ENCODE measurements around the gene CD5L. TPM values are rescaled to one million over a fixed set of nuclear protein-coding genes. Genes with fewer than 3 reads are reported as not detected.

Gene CD5L
- total RNA-seq, 2 donors from 2014 or later = not detected

GRCh38 chr1:157868654-157869053, 27.0 kb upstream of the CD5L start:
- no peak for DNase-seq (ENCODE audit: low spot score)
- WGBS = 82% methylated on average over 1 of the region's 1 CpG
- Histone ChIP-seq H3K36me3 (no peaks in the 10 kb centered on the region), H3K27ac (no peak overlapping the region), H3K4me1 (replicated peaks) (no peaks in the 10 kb centered on the region), H3K27me3 (replicated peaks; ENCODE audit: insufficient read depth) (no peaks in the 10 kb centered on the region), H3K4me3 (no peak overlapping the region), H3K9me3 (no peaks in the 10 kb centered on the region)
- intact Hi-C loops (cut with DNase I) = no loop called here
- TF ChIP-seq POLR2A (IDR thresholded peaks at IDR 0.05) (no peak), CTCF (IDR thresholded peaks at IDR 0.05) (no peak), POLR2AphosphoS5 (IDR thresholded peaks at IDR 0.05) (no peak)

GRCh38 chr1:157862114-157863070, 20.8 kb upstream of the CD5L start:
- Histone ChIP-seq H3K27ac (no peak overlapping the region), H3K9me3 (no peaks in the 10 kb centered on the region), H3K4me3 (no peak overlapping the region), H3K36me3 (no peaks in the 10 kb centered on the region), H3K27me3 (replicated peaks; ENCODE audit: insufficient read depth) (no peaks in the 10 kb centered on the region), H3K4me1 (replicated peaks) (no peaks in the 10 kb centered on the region)
- intact Hi-C loops (cut with DNase I) = no loop called here
- TF ChIP-seq POLR2A (IDR thresholded peaks at IDR 0.05) = no peak
- TF ChIP-seq POLR2AphosphoS5 (IDR thresholded peaks at IDR 0.05) = no peak
- no peak for TF ChIP-seq CTCF (IDR thresholded peaks at IDR 0.05)
- DNase-seq (ENCODE audit: low spot score) = no peak
- 67% methylated on average over 6 of the region's 6 CpGs for WGBS

- Histone ChIP-seq H3K27ac (no peak overlapping the region), H3K27me3 (replicated peaks; ENCODE audit: insufficient read depth) (no peaks in the 10 kb centered on the region), H3K9me3 (no peaks in the 10 kb centered on the region), H3K4me1 (replicated peaks) (no peaks in the 10 kb centered on the region), H3K36me3 (no peaks in the 10 kb centered on the region), H3K4me3 (no peak overlapping the region)
- intact Hi-C loops (cut with DNase I) = no loop called here
- 90% methylated on average over 2 of the region's 2 CpGs for WGBS
- TF ChIP-seq POLR2A (IDR thresholded peaks at IDR 0.05) = no peak
- TF ChIP-seq POLR2AphosphoS5 (IDR thresholded peaks at IDR 0.05) = no peak
- no peak for DNase-seq (ENCODE audit: low spot score)
These were observed 14.9 kb upstream of the CD5L start for GRCh38 chr1:157856538-157856937.

- WGBS = 77% methylated on average over 3 of the region's 3 CpGs
- DNase-seq (ENCODE audit: low spot score) = no peak
These were observed 10.9 kb upstream of the CD5L start for GRCh38 chr1:157852476-157852875.

More at GRCh38 chr1:157852476-157852875, 10.9 kb upstream of the CD5L start:
- TF ChIP-seq POLR2A (IDR thresholded peaks at IDR 0.05) = no peak
- TF ChIP-seq POLR2AphosphoS5 (IDR thresholded peaks at IDR 0.05) = no peak
- TF ChIP-seq CTCF (IDR thresholded peaks at IDR 0.05) = no peak
- no peaks in the 10 kb centered on the region for H3K36me3 ChIP-seq
- intact Hi-C loops (cut with DNase I) = no loop called here
- H3K27ac ChIP-seq = no peak overlapping the region
- H3K4me1 ChIP-seq (replicated peaks) = no peaks in the 10 kb centered on the region
- no peak overlapping the region for H3K4me3 ChIP-seq
- no peaks in the 10 kb centered on the region for H3K27me3 ChIP-seq (replicated peaks; ENCODE audit: insufficient read depth)
- H3K9me3 ChIP-seq = no peaks in the 10 kb centered on the region

Data from prostate gland (tissue), 2 donors.